MCF 10A (cell line): Measurements from ENCODE around the gene SHROOM3. TPM values are rescaled to one million over a fixed set of nuclear protein-coding genes. Genes with fewer than 3 reads are reported as not detected.

Experiments used
- BruUV-seq: library from RNA; stranded (reverse); fragments of 400-500 nt; replicated peaks from 2 replicates; lab custom pipeline; 2021; lab: Mats Ljungman, UMichigan
- CTCF ChIA-PET: fragments of 300-600 bp; sonication (Branson Sonifier 250); formaldehyde crosslinking; extraction: SDS; loops from one replicate; lab custom pipeline; 2021; ENCODE audit warnings: antibody characterized with exemption, inconsistent platforms; lab: Yijun Ruan, JAX
- POLR2A ChIA-PET: fragments of 300-600, 350-650 bp; sonication (Branson Sonifier 250); formaldehyde crosslinking; extraction: SDS; loops from one replicate; lab custom pipeline; 2020; ENCODE audit warnings: antibody characterized with exemption, inconsistent platforms; lab: Yijun Ruan, JAX
- DNase-seq: peaks from one replicate; pipeline ENCODE4 v3.0.0-alpha.2; 2018; ENCODE audit not compliant: unreplicated experiment
- H3K27ac Mint-ChIP-seq: one replicate; pipeline ENCODE4 v1.8.0; 2022; ENCODE audit warnings: mild to moderate bottlenecking, low read depth, mixed read lengths; ENCODE audit not compliant: unreplicated experiment
- H3K27me3 Mint-ChIP-seq: one replicate; pipeline ENCODE4 v1.8.0; 2022; ENCODE audit warnings: mixed read lengths; ENCODE audit not compliant: insufficient read depth, unreplicated experiment
- H3K36me3 Mint-ChIP-seq: one replicate; pipeline ENCODE4 v1.8.0; 2022; ENCODE audit warnings: mild to moderate bottlenecking, moderate library complexity, mixed read lengths; ENCODE audit not compliant: insufficient read depth, unreplicated experiment
- H3K4me1 Mint-ChIP-seq: one replicate; pipeline ENCODE4 v1.8.0; 2022; ENCODE audit warnings: mixed read lengths; ENCODE audit not compliant: insufficient read depth, unreplicated experiment
- H3K4me3 Mint-ChIP-seq: one replicate; pipeline ENCODE4 v1.8.0; 2022; ENCODE audit warnings: mild to moderate bottlenecking, moderate library complexity, mixed read lengths; ENCODE audit not compliant: unreplicated experiment
- H3K9me3 Mint-ChIP-seq: one replicate; pipeline ENCODE4 v1.8.0; 2022; ENCODE audit warnings: mixed read lengths; ENCODE audit not compliant: unreplicated experiment
- CTCF ChIP-seq: fragments of 200-600 bp; IDR thresholded peaks from one replicate; pipeline ENCODE4 v1.8.0; 2022; ENCODE audit warnings: antibody characterized with exemption, mild to moderate bottlenecking; ENCODE audit not compliant: unreplicated experiment
- intact Hi-C: fragments of 100-400 bp; cut with micrococcal nuclease; formaldehyde crosslinking; loops from 2 replicates; pipeline ENCODE4 v1.14.1; 2022
- total RNA-seq: library from RNA; stranded (reverse); gene quantifications from 2 replicates; pipeline ENCODE4 v1.2.3, GENCODE V29; 2022

SHROOM3 gene
- total RNA-seq, 1 experiment from 2014 or later = 20.7 TPM

GRCh38 chr4:76654791-76655190, 219.8 kb downstream of the SHROOM3 start:
- no peak overlapping the region for H3K4me3 Mint-ChIP-seq
- BruUV-seq = no TSS peak
- ChIA-PET CTCF (interaction anchor here (0.6 kb wide), 1 partner anchor 87 kb away, joined by 3 read pairs; no protein-coding TSS in a partner anchor), POLR2A (interaction anchor here (0.6 to 1.8 kb wide), 3 partner anchors 11 to 1369 kb away, joined by 3 to 6 read pairs (median 6); no protein-coding TSS in a partner anchor)
- H3K9me3 Mint-ChIP-seq = no peaks in the 10 kb centered on the region
- intact Hi-C loops = no loop called here
- peaks cover 6% of the 10 kb centered on the region for H3K36me3 Mint-ChIP-seq
- no peaks in the 10 kb centered on the region for H3K27me3 Mint-ChIP-seq
- peaks cover 19% of the 10 kb centered on the region for H3K4me1 Mint-ChIP-seq
- no peak for TF ChIP-seq CTCF
- no peak overlapping the region for H3K27ac Mint-ChIP-seq
- DNase-seq = no peak

GRCh38 chr4:76655566-76656479, 220.8 kb downstream of the SHROOM3 start:
- peaks cover 6% of the 10 kb centered on the region for H3K36me3 Mint-ChIP-seq
- CTCF ChIA-PET = interaction anchor here (0.6 to 0.8 kb wide), 2 partner anchors 9 to 86 kb away, joined by 3 to 4 read pairs; no protein-coding TSS in a partner anchor
- H3K4me3 Mint-ChIP-seq = no peak overlapping the region
- H3K9me3 Mint-ChIP-seq = no peaks in the 10 kb centered on the region
- no TSS peak for BruUV-seq
- H3K27me3 Mint-ChIP-seq = no peaks in the 10 kb centered on the region
- no peak for DNase-seq
- TF ChIP-seq CTCF = no peak
- intact Hi-C loops = no loop called here
- peaks cover 19% of the 10 kb centered on the region for H3K4me1 Mint-ChIP-seq
- POLR2A ChIA-PET = interaction anchor here (0.6 to 1.8 kb wide), 3 partner anchors 10 to 15 kb away, joined by 3 to 6 read pairs (median 6); no protein-coding TSS in a partner anchor
- H3K27ac Mint-ChIP-seq = no peak overlapping the region

GRCh38 chr4:76657443-76657842, 222.4 kb downstream of the SHROOM3 start:
- BruUV-seq = no TSS peak
- H3K9me3 Mint-ChIP-seq = no peaks in the 10 kb centered on the region
- CTCF ChIA-PET = interaction anchor here (0.6 kb wide), 2 partner anchors 208 to 505 kb away, joined by 3 read pairs; no protein-coding TSS in a partner anchor
- intact Hi-C loops = no loop called here
- peak overlapping the region; percentile 58 for H3K27ac Mint-ChIP-seq
- DNase-seq = no peak
- peaks cover 6% of the 10 kb centered on the region for H3K36me3 Mint-ChIP-seq
- H3K4me3 Mint-ChIP-seq = no peak overlapping the region
- peaks cover 19% of the 10 kb centered on the region for H3K4me1 Mint-ChIP-seq
- POLR2A ChIA-PET = interaction anchor here (0.7 kb wide), 1 partner anchor 472 kb away, joined by 3 read pairs; no protein-coding TSS in a partner anchor
- no peaks in the 10 kb centered on the region for H3K27me3 Mint-ChIP-seq
- TF ChIP-seq CTCF = no peak
